ENCODE results near the gene RFX5.
A peak's percentile ranks its signal among the peaks of the same experiment; 100 is the strongest.

RFX5 gene

GRCh38 chr1:151309811-151310323, 37.2 kb downstream of the RFX5 start:
- no peak for TF ChIP-seq ZFX (IDR thresholded peaks at IDR 0.05; ENCODE audit: borderline replicate concordance)
- no peak for TF ChIP-seq CTCF (IDR thresholded peaks at IDR 0.05)
- no peak overlapping the region for H3K27ac ChIP-seq

GRCh38 chr1:151294742-151295462, 52.1 kb downstream of the RFX5 start:
- H3K27ac ChIP-seq = peak overlapping the region; percentile 23; the same call in 1 of the 2 replicates
- TF ChIP-seq ZFX (IDR thresholded peaks at IDR 0.05; ENCODE audit: borderline replicate concordance) = no peak
- no peak for TF ChIP-seq CTCF (IDR thresholded peaks at IDR 0.05)

GRCh38 chr1:151293093-151293492, 54.0 kb downstream of the RFX5 start:
- TF ChIP-seq CTCF (IDR thresholded peaks at IDR 0.05) = no peak
- TF ChIP-seq ZFX (IDR thresholded peaks at IDR 0.05; ENCODE audit: borderline replicate concordance) = no peak
- no peak overlapping the region for H3K27ac ChIP-seq

GRCh38 chr1:151292207-151293030, 54.6 kb downstream of the RFX5 start:
- H3K27ac ChIP-seq = peak overlapping the region; percentile 33; the same call in 1 of the 2 replicates
- no peak for TF ChIP-seq ZFX (IDR thresholded peaks at IDR 0.05; ENCODE audit: borderline replicate concordance)
- TF ChIP-seq CTCF (IDR thresholded peaks at IDR 0.05) = no peak

- peak overlapping the region; percentile 33 for H3K27ac ChIP-seq
- TF ChIP-seq ZFX (IDR thresholded peaks at IDR 0.05; ENCODE audit: borderline replicate concordance) (no peak), CTCF (IDR thresholded peaks at IDR 0.05) (no peak)
These were observed 56.2 kb downstream of the RFX5 start for GRCh38 chr1:151290709-151291303.

Measured in 22Rv1 (cell line).